T1000 (cell line): ENCODE results near the gene RFX4.
"Not testable (repeated sequence)": the region's sequence is repeated elsewhere in the genome, so short reads cannot be mapped to it uniquely, and the experiment has no call there.

Experiments
- DNase-seq: peaks from one replicate; lab custom pipeline; 2025; ENCODE audit warnings: mixed read lengths; lab: John Stamatoyannopoulos, UW

Gene RFX4

DNA sequence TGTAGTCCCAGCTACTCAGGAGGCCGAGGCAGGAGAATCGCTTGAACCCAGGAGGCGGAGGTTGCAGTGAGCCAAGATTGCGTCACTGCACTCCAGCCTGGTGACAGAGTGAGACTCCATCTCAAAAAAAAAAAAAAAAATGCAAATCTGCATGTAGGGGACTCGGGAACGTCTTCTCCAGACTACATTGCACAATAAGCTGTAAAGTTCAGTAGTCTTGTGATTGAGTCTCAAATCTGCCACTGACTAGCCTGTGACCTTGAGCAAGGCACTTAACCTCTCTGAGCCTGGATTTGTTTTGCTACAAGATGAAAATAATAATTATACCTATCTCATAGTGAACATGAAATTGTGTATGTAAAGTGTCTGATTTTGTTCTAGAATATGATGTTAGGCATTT is 109.2 kb downstream of the RFX4 start:
- not testable (repeated sequence) for DNase-seq

DNA sequence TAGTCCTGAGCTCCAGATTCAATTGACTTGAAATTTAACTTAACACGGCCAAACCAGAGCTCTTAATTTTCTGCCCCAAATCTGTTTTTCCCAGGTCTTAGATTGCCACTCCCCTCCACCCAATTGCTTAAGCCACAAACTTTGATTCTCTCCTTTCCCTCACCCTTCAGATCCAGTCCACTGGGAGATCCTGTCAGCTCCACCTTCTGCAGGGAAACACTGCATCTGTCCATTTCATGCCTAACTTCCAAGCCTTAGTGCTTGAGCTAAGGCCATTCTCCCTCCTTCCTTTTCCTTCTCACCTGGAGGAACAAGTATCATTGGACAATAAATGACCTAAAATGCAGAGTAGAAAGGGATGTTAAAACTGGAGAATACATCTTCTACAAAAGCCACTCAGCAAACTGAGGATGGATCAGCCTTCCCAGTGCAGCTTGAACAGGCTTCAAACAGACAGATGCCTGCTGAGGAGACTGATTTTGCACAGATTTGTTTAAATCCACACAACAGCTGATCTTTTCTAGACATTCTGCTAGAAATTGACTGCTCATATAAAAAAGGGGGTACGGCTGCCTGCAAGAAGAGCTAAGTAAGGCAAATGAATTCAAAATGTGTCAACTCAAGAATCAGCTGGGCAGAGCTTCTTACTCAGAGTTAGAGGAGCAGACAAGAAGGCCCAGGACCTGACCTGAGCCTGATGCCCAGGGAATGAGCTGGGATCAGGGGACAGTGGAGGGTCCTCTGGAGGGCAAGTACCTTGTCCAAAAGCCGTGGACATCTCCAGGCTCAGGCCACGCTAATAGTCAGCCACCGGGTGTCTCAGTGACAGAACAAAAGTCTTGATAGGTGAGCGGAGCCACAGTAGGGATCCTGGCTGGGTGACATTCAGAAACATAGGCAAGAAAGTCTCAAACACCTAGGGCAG is 110.4 kb downstream of the RFX4 start:
- no peak for DNase-seq

DNA sequence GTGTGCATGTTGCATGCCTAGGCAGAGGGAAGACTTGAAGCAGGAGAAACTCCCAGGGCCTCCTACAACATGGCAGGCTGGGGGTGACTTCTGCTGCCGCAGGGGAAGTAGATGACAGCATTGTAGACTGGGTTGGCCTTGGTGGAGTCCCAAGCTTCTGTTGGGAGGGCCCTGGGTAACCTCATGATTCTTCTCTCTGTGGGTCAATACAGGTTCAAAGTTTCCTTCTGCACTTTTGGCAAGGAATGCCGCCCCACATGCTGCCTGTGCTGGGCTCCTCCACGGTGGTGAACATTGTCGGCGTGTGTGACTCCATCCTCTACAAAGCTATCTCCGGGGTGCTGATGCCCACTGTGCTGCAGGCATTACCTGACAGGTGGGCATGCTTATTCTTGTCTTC is 113.3 kb downstream of the RFX4 start:
- no peak for DNase-seq

DNA sequence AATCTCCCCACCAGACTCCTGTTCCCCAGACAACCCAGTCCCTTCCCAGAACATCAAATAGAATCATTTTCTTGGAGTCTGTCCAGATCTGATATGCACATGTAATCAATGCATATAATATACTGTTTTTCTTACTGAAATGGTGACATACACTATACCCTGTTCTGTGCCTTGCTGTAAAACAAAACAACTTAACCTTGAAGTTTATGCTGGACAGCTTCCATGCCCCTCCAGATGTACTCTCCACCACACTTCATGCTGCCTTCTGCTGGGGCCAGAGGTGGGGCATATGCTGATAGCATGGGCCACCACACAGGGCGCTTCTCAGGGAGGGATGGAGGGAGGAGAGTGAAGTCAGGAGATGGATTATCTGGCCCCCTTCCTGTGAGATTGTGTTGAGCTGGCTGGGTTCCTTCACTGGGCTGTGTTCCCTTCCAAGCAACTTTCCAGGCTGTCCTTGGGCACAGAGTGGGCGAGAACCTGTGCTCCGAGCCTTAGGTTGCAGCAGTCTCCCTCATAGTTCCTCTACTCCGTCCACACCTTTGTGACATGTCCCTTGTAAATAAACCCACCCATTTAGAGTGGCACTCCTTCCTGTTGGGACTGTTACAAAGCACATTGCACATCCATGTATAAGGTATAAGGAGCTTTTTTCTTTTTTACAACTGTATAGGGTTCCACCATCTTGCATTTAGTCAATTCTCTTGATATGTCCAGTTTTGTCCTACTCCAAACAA is 114.0 kb downstream of the RFX4 start:
- DNase-seq, result no peak

DNA sequence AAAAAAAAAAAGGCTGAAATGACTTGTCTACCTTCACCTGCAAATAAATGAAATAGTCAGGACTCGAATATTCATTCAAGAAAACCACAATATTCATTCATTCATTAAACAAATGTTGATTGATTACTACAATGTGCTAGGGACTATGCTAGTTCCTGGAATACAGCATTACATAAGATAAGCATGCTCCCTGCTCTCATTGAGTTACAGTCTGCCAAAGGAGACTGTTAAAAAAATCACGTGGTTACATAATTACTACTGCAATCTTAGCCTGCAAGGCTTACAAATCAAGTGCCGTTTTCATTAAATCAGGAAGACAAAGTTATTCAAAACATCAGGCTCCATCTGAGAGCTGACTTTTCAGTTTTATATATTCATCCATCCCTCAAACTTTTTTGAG is 121.3 kb downstream of the RFX4 start:
- no peak for DNase-seq

DNA sequence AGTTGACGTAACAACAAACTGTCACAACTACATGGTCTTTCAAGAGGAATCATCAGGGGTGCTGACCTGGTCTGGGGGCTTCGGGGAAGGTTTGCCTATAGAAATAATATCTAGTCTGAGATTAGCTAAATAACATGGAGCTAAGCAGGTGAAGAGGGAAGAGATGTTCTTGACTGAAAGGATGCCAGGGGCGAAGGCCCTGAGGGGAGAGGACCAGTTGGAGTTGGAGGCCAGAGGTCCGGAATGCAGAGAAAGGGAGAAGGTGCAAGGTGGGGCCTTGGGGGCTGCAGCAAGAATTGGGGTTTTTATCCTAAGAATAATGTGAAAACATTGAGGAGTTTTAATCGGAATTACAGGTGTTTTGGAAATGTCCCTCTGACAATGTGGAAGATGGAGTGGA is 123.2 kb downstream of the RFX4 start:
- DNase-seq, result no peak

DNA sequence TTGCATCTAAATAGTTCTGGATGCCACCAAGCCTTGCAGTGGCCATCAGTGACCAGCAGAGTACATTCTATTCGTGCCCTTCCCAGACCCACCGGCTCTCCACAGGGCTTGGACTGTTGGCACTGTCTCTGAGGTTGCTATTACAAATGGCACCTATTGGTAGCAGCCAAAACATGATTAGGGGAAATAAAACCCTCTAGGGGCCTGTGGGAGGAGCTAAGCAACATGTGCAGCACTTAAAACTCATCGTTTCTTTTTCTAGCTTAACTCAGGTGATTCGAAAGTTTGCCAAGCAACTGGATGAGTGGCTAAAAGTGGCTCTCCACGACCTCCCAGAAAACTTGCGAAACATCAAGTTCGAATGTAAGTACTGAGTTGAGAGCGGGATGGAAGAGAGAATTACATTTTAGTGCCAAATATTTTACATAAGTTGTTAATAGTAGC is 126.3 kb downstream of the RFX4 start:
- no peak for DNase-seq

DNA sequence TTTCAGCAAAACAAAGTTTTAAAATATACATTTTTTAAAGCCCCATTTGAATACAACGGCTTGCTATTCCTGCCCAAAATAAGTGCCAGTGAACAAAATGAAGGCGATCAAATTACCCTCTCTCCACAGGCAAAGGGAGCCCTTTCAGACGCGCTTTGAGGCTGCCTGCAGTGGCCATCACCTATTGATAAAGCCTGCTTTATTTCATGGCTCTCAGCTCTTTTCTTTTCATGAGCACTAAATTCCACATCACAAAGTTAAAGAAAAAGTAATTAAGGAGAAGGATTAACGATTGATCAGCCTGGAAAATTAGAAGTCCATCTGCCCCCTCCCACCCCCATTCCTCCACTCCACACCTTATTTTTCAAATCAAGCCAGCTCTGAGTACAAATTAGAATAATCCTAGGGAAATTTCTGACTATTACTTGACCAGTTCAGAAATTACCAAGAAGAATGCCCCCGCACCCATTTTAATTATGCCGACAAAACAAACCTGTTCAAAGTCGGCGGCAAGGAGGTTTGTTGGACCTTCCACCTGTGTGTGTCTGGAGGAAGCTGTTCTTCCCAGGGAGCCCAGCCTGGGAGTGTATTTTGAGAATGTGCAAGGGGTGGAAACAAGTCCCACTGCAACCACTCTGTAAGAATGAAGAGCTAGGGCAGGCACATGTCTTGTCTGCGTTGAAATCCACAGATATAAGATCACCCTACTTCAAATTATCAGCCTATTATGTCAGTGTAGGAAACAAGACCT is 127.5 kb downstream of the RFX4 start:
- no peak for DNase-seq

DNA sequence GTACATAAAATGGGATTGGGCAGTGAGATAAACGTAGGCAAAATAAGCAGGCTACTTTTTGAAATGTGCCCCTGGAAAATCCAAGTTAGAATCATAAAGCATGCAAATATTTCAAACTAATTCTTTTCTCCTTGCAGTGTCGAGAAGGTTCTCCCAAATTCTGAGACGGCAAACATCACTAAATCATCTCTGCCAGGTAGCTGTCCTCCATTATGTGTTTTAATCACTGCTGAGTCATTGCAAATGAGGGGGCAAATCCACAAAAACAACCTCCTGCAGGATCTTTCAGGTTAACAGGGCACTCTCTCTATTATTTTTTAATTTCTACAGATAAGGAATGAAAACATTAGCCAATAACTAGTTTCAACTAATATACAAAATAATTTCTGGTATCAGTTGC is 128.5 kb downstream of the RFX4 start:
- no peak for DNase-seq

DNA sequence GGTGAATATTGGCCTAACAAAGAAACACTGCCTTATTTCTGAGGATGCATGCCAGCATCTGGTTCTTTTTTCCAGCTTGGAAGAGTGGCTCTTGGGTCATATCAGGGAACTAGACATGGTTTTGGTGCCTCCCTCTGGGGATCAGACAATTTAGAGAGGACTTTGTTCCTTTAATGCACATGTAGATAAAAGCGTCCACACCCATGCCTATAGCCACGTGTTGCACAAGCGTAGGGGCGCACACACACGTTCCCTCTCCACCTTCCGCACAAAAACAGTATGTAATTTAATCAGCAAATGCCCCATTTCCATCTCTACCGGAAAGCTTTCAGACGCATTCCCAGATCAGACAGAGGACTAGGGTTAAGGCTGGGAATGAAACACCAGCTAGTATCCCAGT is 130.0 kb downstream of the RFX4 start:
- DNase-seq, result no peak

DNA sequence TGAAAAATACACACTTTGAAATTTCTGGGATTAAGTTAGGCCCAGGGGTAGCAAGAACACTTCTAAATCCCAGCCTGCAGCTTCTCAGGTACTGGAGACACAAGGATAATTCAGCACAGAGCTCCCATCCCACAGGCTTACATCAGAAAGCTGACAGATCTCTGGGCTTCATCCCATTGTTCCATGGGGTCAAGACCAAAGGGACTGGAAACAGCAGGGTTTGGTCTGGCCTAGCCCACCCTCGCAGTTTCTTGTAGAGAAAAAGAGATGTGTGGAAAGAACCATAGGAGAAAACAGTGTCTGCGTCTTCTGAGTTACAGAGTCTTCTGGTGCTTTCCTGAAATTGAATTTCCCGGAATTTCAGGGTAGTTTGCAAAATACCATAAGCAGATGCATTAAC is 132.1 kb downstream of the RFX4 start:
- no peak for DNase-seq

DNA sequence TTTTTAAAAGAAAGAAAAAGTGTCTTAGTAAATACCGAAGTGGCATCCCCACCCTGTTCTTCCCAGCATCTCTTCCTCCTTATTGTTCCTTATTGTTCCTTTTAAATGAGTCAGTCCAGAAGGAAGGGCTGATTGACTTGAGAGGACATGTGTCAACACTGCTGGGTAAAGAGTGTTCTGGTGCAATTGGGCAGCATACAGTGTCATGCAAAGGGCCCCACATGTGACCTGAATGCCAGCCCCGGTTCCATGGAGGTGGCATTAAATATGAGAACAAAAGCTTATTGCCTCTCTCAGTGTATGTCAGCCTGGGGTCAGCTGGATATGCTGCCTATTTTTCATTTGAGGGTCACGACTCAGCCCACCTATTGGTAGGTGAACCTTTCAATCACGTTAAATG is 132.8 kb downstream of the RFX4 start:
- no peak for DNase-seq

DNA sequence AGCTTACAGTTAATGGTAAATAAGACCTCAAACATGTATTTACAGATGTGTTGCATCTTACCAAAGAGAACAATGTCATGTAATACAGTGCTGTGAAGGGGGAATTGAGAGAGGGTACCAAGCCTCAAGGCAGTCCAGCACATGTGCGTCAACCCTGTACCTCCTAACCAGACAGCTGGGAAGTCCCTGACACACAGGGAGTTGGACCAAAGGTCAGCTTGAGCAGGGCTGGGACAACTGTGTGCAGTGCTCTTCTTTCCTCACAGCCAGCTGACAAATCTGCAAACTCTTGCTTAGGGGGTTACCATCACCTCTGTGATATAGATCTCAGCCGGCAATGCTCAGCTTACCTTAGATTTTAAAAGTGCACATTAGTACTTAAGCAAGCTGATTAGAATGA is 134.9 kb downstream of the RFX4 start:
- DNase-seq, result no peak

DNA sequence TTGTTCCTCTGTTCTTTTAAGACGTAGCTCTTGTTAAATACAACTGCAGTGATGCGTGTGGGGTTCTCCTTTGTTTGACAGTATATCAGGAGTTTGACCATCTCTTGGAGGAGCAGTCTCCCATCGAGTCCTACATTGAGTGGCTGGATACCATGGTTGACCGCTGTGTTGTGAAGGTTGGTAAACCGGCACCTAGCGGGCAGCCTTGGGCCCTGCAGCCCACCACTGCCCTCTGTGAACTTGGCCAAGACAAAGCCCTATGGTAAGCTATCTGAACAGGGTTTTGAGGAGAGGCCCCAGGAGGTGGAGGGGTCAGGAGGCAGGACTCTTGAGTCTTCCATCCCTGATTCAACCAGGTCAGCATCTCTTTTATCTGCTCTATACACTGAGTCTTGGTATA is 137.1 kb downstream of the RFX4 start:
- no peak for DNase-seq

DNA sequence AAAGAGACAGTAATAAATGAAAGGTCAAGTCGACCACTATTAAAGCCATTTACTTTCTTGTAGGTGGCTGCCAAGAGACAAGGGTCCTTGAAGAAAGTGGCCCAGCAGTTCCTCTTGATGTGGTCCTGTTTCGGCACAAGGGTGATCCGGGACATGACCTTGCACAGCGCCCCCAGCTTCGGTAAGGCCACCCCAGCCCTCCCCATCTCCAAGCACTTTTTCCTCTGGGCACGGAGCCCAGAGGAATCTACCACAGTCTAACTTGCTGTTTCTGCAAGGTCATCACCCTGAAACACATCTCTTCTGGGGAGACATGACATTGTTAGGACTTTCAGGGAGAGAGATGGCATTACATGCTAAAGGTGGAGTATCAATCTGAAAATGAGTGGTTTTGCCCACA is 137.9 kb downstream of the RFX4 start:
- no peak for DNase-seq

DNA sequence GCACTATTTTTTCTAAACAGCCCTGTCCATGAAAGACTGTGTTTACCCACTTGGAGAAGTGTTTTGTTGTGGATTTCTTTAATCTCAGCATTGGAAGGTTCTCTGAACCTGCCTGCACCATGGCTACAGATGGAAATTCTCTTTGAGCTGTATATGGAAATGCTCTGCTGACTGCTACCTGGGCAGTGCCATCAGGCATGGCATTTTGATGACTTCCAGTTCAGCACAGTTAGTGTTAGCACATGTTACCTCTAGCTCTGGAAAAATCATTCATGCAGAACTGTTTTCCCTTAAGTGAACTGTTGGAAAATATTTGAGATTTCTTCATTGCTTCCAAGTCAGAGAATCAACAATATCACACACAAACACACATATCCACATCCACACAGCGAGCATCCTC is 139.1 kb downstream of the RFX4 start:
- no peak for DNase-seq

DNA sequence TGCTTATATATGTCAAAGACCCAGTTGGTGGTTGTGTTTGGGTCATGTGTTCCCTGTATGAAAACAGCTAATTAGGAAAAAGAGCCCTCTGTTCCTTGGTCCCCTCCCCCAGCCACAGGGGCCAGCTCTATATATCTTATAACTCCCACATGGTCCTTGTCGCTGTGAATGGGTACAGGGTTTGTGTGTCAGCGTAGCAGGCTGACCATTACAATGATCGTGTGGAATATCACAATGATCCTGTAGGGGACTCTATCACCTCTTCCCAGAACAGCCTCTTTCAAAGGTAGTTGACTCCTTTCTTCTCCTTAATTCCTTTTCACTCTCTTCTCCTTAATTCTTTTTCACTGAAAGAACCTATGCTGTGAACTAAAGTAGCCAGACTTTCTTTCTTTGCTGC is 140.0 kb downstream of the RFX4 start:
- no peak for DNase-seq

DNA sequence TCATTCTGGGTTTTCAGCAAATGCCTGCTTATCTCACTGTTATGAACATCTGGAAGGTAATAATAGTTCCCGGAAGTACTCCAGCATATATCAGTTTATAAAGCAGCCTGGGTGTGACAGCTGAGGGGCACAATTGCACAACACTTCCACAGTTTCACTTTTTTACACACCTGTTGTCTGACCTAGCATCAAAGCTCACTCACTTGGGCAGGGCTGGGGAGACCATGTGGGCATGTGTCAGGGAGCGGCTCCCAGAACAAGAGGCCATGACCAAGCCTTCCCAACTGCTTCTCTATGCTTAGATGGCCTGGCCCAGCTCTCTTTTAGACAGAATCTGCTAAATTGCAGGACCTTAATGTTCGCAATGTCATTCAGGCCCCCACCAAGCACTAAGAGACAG is 140.6 kb downstream of the RFX4 start:
- no peak for DNase-seq

DNA sequence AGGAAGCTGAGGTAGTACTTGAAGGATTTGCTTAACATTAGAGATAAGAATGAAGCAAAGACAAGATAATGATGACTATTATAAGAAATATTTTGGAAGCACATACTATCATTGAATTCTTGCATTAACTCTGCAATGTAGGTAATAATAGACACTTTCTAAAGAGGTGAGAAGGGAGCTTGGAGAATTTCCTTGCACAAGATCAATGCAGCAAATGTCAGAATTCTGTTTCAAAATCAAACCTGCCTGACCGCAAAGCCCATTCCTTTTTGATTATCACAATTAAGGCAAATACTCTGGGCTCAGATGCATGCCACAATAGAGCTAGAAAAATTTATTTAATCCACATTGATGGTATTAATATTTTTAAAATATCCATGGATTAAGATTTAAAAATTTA is 141.3 kb downstream of the RFX4 start:
- DNase-seq, result no peak

DNA sequence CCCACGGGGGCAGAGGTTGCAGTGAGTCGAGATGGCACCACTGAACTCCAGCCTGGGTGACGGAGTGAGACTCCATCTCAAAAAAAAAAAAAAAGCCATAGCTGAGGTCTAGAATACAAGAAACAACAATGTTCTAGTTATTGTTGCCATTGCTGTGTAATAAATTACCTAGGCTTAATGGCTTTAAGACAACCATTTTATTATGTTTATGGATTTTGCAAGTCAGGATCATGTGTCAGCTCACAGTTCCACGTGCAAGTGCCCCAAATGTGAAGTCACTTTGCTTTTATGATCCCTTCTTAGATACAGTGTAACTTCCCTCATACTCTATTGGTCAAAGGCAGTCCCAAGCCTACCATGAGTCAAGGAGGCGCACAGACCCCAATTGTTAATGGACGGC is 142.1 kb downstream of the RFX4 start:
- DNase-seq, result no peak

DNA sequence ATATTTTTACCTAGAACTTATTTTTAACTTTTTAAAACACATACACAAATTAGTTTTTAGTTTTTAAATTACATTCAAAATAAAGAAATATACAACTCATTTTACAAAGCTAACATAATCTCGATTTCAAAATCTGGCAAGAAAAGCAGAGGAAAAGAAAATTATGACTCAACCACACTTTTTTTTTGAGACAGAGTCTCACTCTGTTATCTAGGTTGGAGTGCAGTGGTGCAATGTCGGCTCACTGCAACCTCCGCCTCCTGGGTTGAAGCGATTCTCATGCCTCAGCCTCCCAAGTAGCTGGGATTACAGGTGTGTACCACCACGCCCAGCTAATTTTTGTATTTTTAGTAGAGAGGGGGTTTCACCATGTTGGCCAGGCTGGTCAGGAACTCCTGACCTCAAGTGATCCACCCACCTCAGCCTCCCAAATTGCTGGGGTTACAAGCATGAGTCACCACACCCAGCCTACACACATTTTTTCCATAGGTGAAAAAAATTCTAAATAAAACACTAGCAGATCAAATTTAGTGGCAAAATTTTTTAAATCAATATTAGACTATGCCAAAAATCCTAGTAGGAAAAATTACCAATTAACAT is 143.9 kb downstream of the RFX4 start:
- not testable (repeated sequence) for DNase-seq

DNA sequence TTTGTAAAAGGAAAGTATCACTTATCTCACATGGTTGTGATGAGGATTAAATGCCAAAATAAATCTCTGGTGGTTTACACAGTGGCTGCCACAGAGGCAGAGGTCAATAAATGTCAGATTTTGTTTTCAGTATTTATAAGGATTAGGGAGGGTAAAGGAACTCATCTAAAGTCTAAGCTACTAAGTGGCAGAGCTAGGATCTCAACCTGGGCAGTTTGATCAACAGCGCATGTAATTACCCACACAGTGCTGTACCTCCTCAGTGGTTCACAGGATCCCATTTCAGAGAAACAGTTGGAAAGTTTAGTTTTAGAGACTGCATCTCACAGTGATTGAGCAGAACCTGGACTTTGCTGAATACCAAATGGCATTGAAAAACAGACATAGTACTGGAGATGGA is 146.8 kb downstream of the RFX4 start:
- DNase-seq, result no peak
